ENCODE results near the gene PABPN1. TPM values are rescaled to one million over a fixed set of nuclear protein-coding genes. Genes with fewer than 3 reads are reported as not detected.

The PABPN1 gene
- polyA plus RNA-seq, 2 of the 4 experiments (the other 2 are of a cell fraction): 157 to 197 TPM

GRCh38 chr14:23370221-23370620 is 49.0 kb downstream of the PABPN1 start:
- TF ChIP-seq EHMT2 (IDR thresholded peaks at IDR 0.05; ENCODE audit: low read depth) (no peak), HOXB5 (CRISPR knock-in tag; IDR thresholded peaks at IDR 0.05) (no peak), NFE2L2 (conservative IDR thresholded peaks at IDR 0.05; ENCODE audit: low read length) (no peak), HOXB13 (CRISPR knock-in tag; IDR thresholded peaks at IDR 0.05; ENCODE audit: low read depth) (no peak), CBX8 (IDR thresholded peaks at IDR 0.05) (no peak), POLR2AphosphoS2 (conservative IDR thresholded peaks at IDR 0.05; ENCODE audit: low read length) (no peak), FOSL2 (IDR thresholded peaks at IDR 0.05) (no peak), FOSL2 (CRISPR knock-in tag; IDR thresholded peaks at IDR 0.05) (no peak), HEYL (CRISPR knock-in tag; IDR thresholded peaks at IDR 0.05) (no peak), JUNB (IDR thresholded peaks at IDR 0.05) (no peak), HDAC2 (IDR thresholded peaks at IDR 0.05) (no peak), KDM1A (IDR thresholded peaks at IDR 0.05; ENCODE audit: low read depth) (no peak)
- TF ChIP-seq, protein P1, sequence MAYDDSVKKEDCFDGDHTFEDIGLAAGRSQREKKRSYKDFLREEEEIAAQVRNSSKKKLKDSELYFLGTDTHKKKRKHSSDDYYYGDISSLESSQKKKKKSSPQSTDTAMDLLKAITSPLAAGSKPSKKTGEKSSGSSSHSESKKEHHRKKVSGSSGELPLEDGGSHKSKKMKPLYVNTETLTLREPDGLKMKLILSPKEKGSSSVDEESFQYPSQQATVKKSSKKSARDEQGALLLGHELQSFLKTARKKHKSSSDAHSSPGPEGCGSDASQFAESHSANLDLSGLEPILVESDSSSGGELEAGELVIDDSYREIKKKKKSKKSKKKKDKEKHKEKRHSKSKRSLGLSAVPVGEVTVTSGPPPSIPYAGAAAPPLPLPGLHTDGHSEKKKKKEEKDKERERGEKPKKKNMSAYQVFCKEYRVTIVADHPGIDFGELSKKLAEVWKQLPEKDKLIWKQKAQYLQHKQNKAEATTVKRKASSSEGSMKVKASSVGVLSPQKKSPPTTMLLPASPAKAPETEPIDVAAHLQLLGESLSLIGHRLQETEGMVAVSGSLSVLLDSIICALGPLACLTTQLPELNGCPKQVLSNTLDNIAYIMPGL (CRISPR knock-in tag; IDR thresholded peaks at IDR 0.05; ENCODE audit: borderline replicate concordance): no peak
- TF ChIP-seq, protein P2, sequence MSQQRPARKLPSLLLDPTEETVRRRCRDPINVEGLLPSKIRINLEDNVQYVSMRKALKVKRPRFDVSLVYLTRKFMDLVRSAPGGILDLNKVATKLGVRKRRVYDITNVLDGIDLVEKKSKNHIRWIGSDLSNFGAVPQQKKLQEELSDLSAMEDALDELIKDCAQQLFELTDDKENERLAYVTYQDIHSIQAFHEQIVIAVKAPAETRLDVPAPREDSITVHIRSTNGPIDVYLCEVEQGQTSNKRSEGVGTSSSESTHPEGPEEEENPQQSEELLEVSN (IDR thresholded peaks at IDR 0.05; ENCODE audit: borderline replicate concordance, low read depth): no peak
- no peak overlapping the region for H3K4me2 ChIP-seq
- H3K4me1 ChIP-seq: no peaks in the 10 kb centered on the region
- CTCF ChIA-PET: interaction anchor here (1.2 to 7.3 kb wide), 7 partner anchors 8 to 105 kb away, joined by 3 to 62 read pairs (median 5); partner anchors contain the start of genes CMTM5 and SLC22A17
- H3K27ac ChIP-seq: no peak overlapping the region
- POLR2A ChIA-PET: interaction anchor here (0.6 kb wide), 1 partner anchor 84 kb away, joined by 3 read pairs; no protein-coding TSS in a partner anchor
- FAIRE-seq (no peak), ATAC-seq (no peak), DNase-seq (ENCODE audit: low read depth in 1 of 2, low spot score in 1 of 2) (no peak)
- 14% methylated on average over 1 of the region's 1 CpG for WGBS (ENCODE audit: missing lambda C conversion rate)
- no peak overlapping the region for H3K4me3 ChIP-seq
- H3K9me3 ChIP-seq: no peaks in the 10 kb centered on the region

DNA sequence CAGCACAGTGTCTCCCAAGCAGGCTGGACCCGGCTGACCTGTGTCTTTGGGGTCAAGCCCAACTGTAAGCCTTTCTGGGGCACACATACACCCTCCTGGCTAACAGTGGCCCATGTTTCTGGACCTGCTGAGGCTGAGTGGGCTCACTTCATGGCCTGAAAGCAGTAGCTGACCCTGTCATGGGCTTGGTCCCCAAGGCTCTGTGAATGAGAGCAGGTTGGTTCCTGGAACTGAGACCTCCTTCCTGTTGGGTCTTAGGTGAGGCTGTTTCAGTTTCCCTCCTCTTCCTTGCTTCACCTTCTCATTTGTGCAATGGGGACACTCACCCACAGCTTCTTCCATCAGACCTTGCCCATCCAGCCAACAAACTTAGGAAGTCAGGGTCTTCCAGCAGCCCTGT is 50.6 kb downstream of the PABPN1 start:
- no peak for DNase-seq (ENCODE audit: low read depth in 1 of 2, low spot score in 1 of 2)
- Histone ChIP-seq H3K27ac (no peak overlapping the region), H3K4me1 (no peaks in the 10 kb centered on the region), H3K9me3 (no peaks in the 10 kb centered on the region), H3K4me2 (no peak overlapping the region), H3K4me3 (no peak overlapping the region)
- POLR2A ChIA-PET: no interaction called here
- no peak for ATAC-seq
- CTCF ChIA-PET: interaction anchor here (7.3 kb wide), 1 partner anchor 12 kb away, joined by 30 read pairs; no protein-coding TSS in a partner anchor
- TF ChIP-seq EHMT2 (IDR thresholded peaks at IDR 0.05; ENCODE audit: low read depth) (no peak), RNF2 (IDR thresholded peaks at IDR 0.05; ENCODE audit: borderline replicate concordance, low read depth) (no peak), RAD21 (conservative IDR thresholded peaks at IDR 0.05 in 1 of 2, IDR thresholded peaks at IDR 0.05 in 1 of 2) (no peak), BHLHE40 (IDR thresholded peaks at IDR 0.05; ENCODE audit: low read depth, low read length) (no peak), HOXB5 (CRISPR knock-in tag; IDR thresholded peaks at IDR 0.05) (no peak), ESRRA (IDR thresholded peaks at IDR 0.05; ENCODE audit: borderline replicate concordance, low read length) (no peak), NFE2L2 (conservative IDR thresholded peaks at IDR 0.05; ENCODE audit: low read length) (no peak), RCOR1 (IDR thresholded peaks at IDR 0.05; ENCODE audit: low read depth, low read length) (no peak), POLR2AphosphoS2 (conservative IDR thresholded peaks at IDR 0.05; ENCODE audit: low read length) (no peak), PBX3 (IDR thresholded peaks at IDR 0.05) (no peak), NR3C1 (IDR thresholded peaks at IDR 0.05) (no peak), CBX2 (IDR thresholded peaks at IDR 0.05; ENCODE audit: borderline replicate concordance, low read depth) (no peak), GATA3 (IDR thresholded peaks at IDR 0.05; ENCODE audit: borderline replicate concordance) (no peak)
- TF ChIP-seq, protein P3, sequence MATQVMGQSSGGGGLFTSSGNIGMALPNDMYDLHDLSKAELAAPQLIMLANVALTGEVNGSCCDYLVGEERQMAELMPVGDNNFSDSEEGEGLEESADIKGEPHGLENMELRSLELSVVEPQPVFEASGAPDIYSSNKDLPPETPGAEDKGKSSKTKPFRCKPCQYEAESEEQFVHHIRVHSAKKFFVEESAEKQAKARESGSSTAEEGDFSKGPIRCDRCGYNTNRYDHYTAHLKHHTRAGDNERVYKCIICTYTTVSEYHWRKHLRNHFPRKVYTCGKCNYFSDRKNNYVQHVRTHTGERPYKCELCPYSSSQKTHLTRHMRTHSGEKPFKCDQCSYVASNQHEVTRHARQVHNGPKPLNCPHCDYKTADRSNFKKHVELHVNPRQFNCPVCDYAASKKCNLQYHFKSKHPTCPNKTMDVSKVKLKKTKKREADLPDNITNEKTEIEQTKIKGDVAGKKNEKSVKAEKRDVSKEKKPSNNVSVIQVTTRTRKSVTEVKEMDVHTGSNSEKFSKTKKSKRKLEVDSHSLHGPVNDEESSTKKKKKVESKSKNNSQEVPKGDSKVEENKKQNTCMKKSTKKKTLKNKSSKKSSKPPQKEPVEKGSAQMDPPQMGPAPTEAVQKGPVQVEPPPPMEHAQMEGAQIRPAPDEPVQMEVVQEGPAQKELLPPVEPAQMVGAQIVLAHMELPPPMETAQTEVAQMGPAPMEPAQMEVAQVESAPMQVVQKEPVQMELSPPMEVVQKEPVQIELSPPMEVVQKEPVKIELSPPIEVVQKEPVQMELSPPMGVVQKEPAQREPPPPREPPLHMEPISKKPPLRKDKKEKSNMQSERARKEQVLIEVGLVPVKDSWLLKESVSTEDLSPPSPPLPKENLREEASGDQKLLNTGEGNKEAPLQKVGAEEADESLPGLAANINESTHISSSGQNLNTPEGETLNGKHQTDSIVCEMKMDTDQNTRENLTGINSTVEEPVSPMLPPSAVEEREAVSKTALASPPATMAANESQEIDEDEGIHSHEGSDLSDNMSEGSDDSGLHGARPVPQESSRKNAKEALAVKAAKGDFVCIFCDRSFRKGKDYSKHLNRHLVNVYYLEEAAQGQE (IDR thresholded peaks at IDR 0.05): no peak
- TF ChIP-seq, protein P1 (CRISPR knock-in tag; IDR thresholded peaks at IDR 0.05; ENCODE audit: borderline replicate concordance): no peak
- TF ChIP-seq, protein P4, sequence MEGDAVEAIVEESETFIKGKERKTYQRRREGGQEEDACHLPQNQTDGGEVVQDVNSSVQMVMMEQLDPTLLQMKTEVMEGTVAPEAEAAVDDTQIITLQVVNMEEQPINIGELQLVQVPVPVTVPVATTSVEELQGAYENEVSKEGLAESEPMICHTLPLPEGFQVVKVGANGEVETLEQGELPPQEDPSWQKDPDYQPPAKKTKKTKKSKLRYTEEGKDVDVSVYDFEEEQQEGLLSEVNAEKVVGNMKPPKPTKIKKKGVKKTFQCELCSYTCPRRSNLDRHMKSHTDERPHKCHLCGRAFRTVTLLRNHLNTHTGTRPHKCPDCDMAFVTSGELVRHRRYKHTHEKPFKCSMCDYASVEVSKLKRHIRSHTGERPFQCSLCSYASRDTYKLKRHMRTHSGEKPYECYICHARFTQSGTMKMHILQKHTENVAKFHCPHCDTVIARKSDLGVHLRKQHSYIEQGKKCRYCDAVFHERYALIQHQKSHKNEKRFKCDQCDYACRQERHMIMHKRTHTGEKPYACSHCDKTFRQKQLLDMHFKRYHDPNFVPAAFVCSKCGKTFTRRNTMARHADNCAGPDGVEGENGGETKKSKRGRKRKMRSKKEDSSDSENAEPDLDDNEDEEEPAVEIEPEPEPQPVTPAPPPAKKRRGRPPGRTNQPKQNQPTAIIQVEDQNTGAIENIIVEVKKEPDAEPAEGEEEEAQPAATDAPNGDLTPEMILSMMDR (IDR thresholded peaks at IDR 0.05): no peak
- FAIRE-seq: no peak
- 0% methylated on average over 1 of the region's 1 CpG for WGBS (ENCODE audit: missing lambda C conversion rate)
